NCI-H2227 (cell line): ENCODE results near the gene VPREB1.
"Not testable (repeated sequence)": the region's sequence is repeated elsewhere in the genome, so short reads cannot be mapped to it uniquely, and the experiment has no call there.

Source experiments
- DNase-seq: peaks from one replicate; lab custom pipeline; 2025; ENCODE audit not compliant: unreplicated experiment; lab: John Stamatoyannopoulos, UW

Gene VPREB1

GRCh38 chr22:22293436-22293835 lies 48.9 kb downstream of the VPREB1 start:
- not testable (repeated sequence) for DNase-seq

GRCh38 chr22:22294641-22295040 lies 50.1 kb downstream of the VPREB1 start:
- not testable (repeated sequence) for DNase-seq
